Mesendoderm (in vitro differentiated cells): Measurements from ENCODE around the gene PSMB3.

Experiments used
- DNase-seq: peaks from one replicate; pipeline ENCODE4 v3.0.0; 2013
- H2AK5ac ChIP-seq: 2 replicates; pipeline ENCODE4 v1.6.1; 2013; ENCODE audit warnings: low read length, inconsistent platforms
- H2BK120ac ChIP-seq: 2 replicates; pipeline ENCODE4 v1.6.1; 2013; ENCODE audit warnings: low read depth, mild to moderate bottlenecking, low read length, moderate library complexity, mixed read lengths
- H2BK15ac ChIP-seq: replicated peaks from 2 replicates; pipeline ENCODE4 v1.6.1; 2013; ENCODE audit warnings: low read depth, mild to moderate bottlenecking, moderate library complexity
- H2BK5ac ChIP-seq: 2 replicates; pipeline ENCODE4 v1.6.1; 2013; ENCODE audit warnings: low read length, inconsistent platforms
- H3K18ac ChIP-seq: 2 replicates; pipeline ENCODE4 v1.6.1; 2013; ENCODE audit warnings: mild to moderate bottlenecking, low read length, mixed read lengths
- H3K23ac ChIP-seq: one replicate; pipeline ENCODE4 v1.6.1; 2013; ENCODE audit warnings: low read length
- H3K27ac ChIP-seq: 2 replicates; pipeline ENCODE4 v1.5.1; 2013; ENCODE audit warnings: low read depth, mild to moderate bottlenecking, inconsistent platforms, low read length, moderate library complexity
- H3K27me3 ChIP-seq: 2 replicates; pipeline ENCODE4 v1.6.1; 2013; ENCODE audit warnings: low read length, control low read depth, mild to moderate bottlenecking, inconsistent platforms; ENCODE audit not compliant: insufficient read depth, poor library complexity
- H3K36me3 ChIP-seq: 2 replicates; pipeline ENCODE4 v1.6.1; 2013; ENCODE audit warnings: low read length, inconsistent platforms; ENCODE audit not compliant: control insufficient read depth, insufficient read depth
- H3K4ac ChIP-seq: one replicate; pipeline ENCODE4 v1.6.1; 2013; ENCODE audit warnings: low read depth, mild to moderate bottlenecking, low read length, moderate library complexity
- H3K4me1 ChIP-seq: 2 replicates; pipeline ENCODE4 v1.6.1; 2013; ENCODE audit warnings: low read depth, low read length, inconsistent platforms; ENCODE audit not compliant: control insufficient read depth
- H3K4me2 ChIP-seq: 2 replicates; pipeline ENCODE4 v1.6.1; 2013; ENCODE audit warnings: low read length
- H3K4me3 ChIP-seq: 2 replicates; pipeline ENCODE4 v1.5.1; 2013; ENCODE audit warnings: mild to moderate bottlenecking, low read length
- H3K56ac ChIP-seq: one replicate; pipeline ENCODE4 v1.6.1; 2013; ENCODE audit warnings: low read length
- H3K79me1 ChIP-seq: 2 replicates; pipeline ENCODE4 v1.6.1; 2013; ENCODE audit warnings: low read length, inconsistent platforms
- H3K79me2 ChIP-seq: 2 replicates; pipeline ENCODE4 v1.6.1; 2013; ENCODE audit warnings: mild to moderate bottlenecking, low read length; ENCODE audit not compliant: control insufficient read depth, insufficient read depth
- H3K9ac ChIP-seq: 2 replicates; pipeline ENCODE4 v1.6.1; 2013; ENCODE audit warnings: low read length, inconsistent platforms
- H4K5ac ChIP-seq: one replicate; pipeline ENCODE4 v1.6.1; 2013; ENCODE audit warnings: low read length
- H4K8ac ChIP-seq: one replicate; pipeline ENCODE4 v1.6.1; 2013; ENCODE audit warnings: low read depth, mild to moderate bottlenecking, control low read depth, low read length, moderate library complexity
- WGBS: extraction: QIAGEN DNeasy Blood & Tissue Kit; methylation state at CpG from one replicate; pipeline ENCODE4 v1.1.7; 2013; ENCODE audit warnings: low lambda C conversion rate, missing lambda C conversion rate; ENCODE audit not compliant: insufficient coverage; ENCODE audit errors: extremely low coverage; 5-methylcytosine and 5-hydroxymethylcytosine counted together

The PSMB3 gene

DNA sequence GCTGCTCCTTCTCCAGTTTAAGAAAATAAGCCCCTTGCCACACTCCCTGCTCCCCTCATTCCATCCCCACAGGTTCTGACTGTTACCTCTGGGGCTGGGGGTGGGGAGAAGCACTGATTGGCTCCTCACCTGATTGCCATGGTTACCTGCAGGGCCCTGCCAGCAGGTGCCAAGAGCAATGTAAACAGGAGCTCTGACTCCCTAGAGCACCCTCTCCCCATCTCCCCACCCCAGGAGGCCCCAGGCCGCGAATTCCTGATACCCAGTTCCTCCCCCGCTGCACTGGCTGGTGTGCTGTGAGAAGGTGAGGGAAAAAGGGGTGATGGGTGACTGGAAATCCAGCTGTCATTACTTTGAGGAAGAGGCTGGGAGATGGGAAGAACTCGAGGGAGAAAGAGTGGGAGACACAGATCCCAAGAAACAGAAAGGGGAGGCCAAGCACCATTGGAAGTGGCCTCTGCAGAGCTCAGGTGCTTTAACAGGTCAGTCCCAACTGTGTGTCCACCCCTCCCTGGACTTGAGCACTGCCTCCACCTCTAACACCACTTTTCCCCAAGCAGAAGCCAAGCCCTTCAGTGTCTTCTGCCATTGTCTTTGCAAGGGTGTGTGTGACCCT, 8.9 kb upstream of the PSMB3 start:
- no peak overlapping the region for H4K5ac ChIP-seq
- H3K9ac ChIP-seq: no peak overlapping the region
- no peak overlapping the region for H2BK120ac ChIP-seq
- no CpG with 5 or more reads among the region's 4 CpGs for WGBS
- no peak overlapping the region for H3K4ac ChIP-seq
- DNase-seq: no peak
- H3K27ac ChIP-seq: no peak overlapping the region
- no peaks in the 10 kb centered on the region for H3K27me3 ChIP-seq
- H3K4me1 ChIP-seq: peaks cover 14% of the 10 kb centered on the region
- peaks cover 24% of the 10 kb centered on the region for H3K79me1 ChIP-seq
- H3K4me3 ChIP-seq: no peak overlapping the region
- peaks cover 5% of the 10 kb centered on the region for H3K36me3 ChIP-seq
- H3K23ac ChIP-seq: no peak overlapping the region
- no peak overlapping the region for H3K18ac ChIP-seq
- H2BK15ac ChIP-seq: no peak overlapping the region
- no peak overlapping the region for H3K56ac ChIP-seq
- peaks cover 76% of the 10 kb centered on the region for H3K79me2 ChIP-seq
- H4K8ac ChIP-seq: no peak overlapping the region
- no peak overlapping the region for H3K4me2 ChIP-seq
- H2AK5ac ChIP-seq: no peak overlapping the region
- H2BK5ac ChIP-seq: no peak overlapping the region

DNA sequence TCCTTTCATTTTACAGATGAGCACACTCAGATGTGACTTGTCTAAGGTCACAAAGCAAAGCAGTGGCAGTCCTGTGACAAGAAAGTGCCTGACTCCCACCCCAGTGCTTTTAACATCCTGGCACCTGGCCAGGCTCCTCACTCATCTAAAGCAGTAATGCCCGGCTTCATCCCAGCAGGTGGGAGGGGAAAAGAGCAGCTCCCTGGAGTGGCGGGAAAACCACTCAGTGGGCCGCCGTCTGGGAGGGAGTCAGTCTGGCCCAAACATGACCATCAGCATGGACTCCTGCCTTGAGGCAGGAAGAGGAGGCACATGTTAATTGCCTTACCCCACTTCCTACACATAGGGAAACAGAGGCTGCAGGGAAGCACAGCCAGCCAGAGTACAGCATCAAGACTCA, 7.0 kb upstream of the PSMB3 start:
- Histone ChIP-seq H2BK120ac (no peak overlapping the region), H3K56ac (peak overlapping the region; percentile 99), H2BK5ac (no peak overlapping the region), H3K9ac (peak overlapping the region; percentile 98), H2BK15ac (no peak overlapping the region), H3K4me1 (peaks cover 18% of the 10 kb centered on the region), H3K27ac (no peak overlapping the region), H4K8ac (no peak overlapping the region), H3K23ac (peak overlapping the region; percentile 30), H3K79me1 (peaks cover 15% of the 10 kb centered on the region), H2AK5ac (no peak overlapping the region), H4K5ac (no peak overlapping the region), H3K4me2 (peak overlapping the region; percentile 89), H3K27me3 (no peaks in the 10 kb centered on the region), H3K4ac (no peak overlapping the region), H3K4me3 (no peak overlapping the region), H3K18ac (no peak overlapping the region), H3K36me3 (peaks cover 1% of the 10 kb centered on the region), H3K79me2 (peaks cover 70% of the 10 kb centered on the region)
- DNase-seq: no peak
- no CpG with 5 or more reads among the region's 4 CpGs for WGBS

DNA sequence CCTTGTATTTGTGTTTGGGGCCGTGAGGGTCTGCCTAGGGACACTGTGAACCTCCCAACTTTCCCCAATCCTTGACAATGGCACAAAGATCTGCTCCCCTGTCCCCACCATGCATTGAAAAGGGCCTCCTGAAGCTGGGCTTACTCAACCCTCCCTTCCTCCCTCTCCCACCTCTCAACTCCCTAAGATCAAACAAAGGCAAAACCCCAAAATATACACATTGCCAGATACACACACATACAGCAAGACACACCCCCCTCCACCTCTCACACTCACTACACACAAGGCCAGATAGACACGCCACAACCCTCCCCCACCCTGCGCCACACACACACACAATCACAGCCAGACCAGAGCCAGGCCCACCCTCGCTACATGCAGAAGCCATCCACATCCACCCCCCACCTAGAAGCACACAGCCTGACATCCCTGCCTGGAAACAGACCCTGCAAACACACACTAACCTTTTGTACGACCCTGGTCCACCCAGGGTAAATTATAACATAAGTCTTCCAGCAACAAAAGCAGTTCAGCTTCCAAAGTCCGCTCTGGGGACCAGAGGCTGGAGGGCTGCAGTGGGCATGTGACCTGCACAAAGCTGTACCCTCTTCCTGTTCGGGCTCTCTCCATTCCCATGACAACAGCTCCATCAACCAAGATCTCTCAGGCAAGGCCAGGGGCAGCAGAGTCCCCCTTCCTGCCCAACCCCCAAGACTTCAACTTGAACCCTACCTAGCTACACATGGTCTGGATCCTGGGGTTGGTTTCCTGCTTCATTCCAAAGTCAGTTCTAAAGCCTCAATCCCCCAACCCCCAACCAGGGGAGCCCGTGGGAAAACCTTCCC, 6.3 kb upstream of the PSMB3 start:
- peak overlapping the region; percentile 94 for H3K4me3 ChIP-seq
- H3K27me3 ChIP-seq: no peaks in the 10 kb centered on the region
- H2BK5ac ChIP-seq: no peak overlapping the region
- peaks cover 64% of the 10 kb centered on the region for H3K79me2 ChIP-seq
- peaks cover 1% of the 10 kb centered on the region for H3K36me3 ChIP-seq
- H2BK15ac ChIP-seq: no peak overlapping the region
- H3K18ac ChIP-seq: no peak overlapping the region
- H3K4me1 ChIP-seq: peaks cover 22% of the 10 kb centered on the region
- no peak overlapping the region for H4K5ac ChIP-seq
- no peak overlapping the region for H2AK5ac ChIP-seq
- WGBS: no CpG with 5 or more reads among the region's 8 CpGs
- H3K4me2 ChIP-seq: peak overlapping the region; percentile 89
- H3K23ac ChIP-seq: no peak overlapping the region
- H3K27ac ChIP-seq: peak overlapping the region; percentile 25
- H4K8ac ChIP-seq: no peak overlapping the region
- peak overlapping the region; percentile 98 for H3K9ac ChIP-seq
- H3K56ac ChIP-seq: peak overlapping the region; percentile 99
- H2BK120ac ChIP-seq: no peak overlapping the region
- H3K79me1 ChIP-seq: peaks cover 11% of the 10 kb centered on the region
- DNase-seq: peak; percentile 63
- H3K4ac ChIP-seq: no peak overlapping the region

DNA sequence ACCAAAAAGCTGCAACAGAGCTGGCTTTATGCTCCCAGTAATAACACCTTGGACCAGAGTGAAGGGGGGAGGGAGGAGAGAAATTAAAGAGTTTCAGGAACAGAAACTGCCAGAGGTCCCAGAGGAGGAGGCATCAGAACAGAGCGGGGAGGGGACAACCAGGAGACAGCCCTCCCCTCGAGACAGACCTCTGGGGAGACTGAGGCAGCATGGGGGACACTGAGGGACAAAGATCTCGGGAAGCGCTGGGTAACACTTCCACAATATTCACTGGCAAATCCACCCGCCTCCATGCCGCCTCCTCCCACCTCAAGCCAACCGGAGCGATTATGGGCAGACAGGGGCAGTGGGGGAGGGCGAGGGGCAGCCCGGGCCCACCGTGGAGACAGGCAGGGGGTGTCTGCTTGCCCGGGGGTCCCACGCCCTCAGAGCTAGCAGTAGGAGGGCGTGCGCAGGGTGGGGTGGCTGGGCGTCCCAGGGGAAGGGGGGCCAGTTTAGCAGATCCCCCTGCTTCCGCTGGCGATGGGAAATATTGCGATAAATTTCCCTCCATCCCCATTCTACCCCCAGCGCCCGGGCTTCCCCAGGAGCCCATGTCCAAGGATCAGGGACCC, 5.6 kb upstream of the PSMB3 start:
- H3K4me3 ChIP-seq: peak overlapping the region; percentile 94
- peak overlapping the region; percentile 25 for H3K27ac ChIP-seq
- H3K4me2 ChIP-seq: peak overlapping the region; percentile 89
- H3K4ac ChIP-seq: peak overlapping the region; percentile 98
- no peak overlapping the region for H2BK120ac ChIP-seq
- peaks cover 7% of the 10 kb centered on the region for H3K79me1 ChIP-seq
- peaks cover 1% of the 10 kb centered on the region for H3K36me3 ChIP-seq
- peaks cover 22% of the 10 kb centered on the region for H3K4me1 ChIP-seq
- H3K23ac ChIP-seq: no peak overlapping the region
- H2BK15ac ChIP-seq: no peak overlapping the region
- peak overlapping the region; percentile 99 for H3K56ac ChIP-seq
- H3K27me3 ChIP-seq: no peaks in the 10 kb centered on the region
- no peak overlapping the region for H4K8ac ChIP-seq
- DNase-seq: no peak
- peak overlapping the region; percentile 96 for H3K18ac ChIP-seq
- no peak overlapping the region for H4K5ac ChIP-seq
- WGBS: no CpG with 5 or more reads among the region's 21 CpGs
- H3K79me2 ChIP-seq: peaks cover 56% of the 10 kb centered on the region
- no peak overlapping the region for H2BK5ac ChIP-seq
- peak overlapping the region; percentile 98 for H3K9ac ChIP-seq
- no peak overlapping the region for H2AK5ac ChIP-seq

DNA sequence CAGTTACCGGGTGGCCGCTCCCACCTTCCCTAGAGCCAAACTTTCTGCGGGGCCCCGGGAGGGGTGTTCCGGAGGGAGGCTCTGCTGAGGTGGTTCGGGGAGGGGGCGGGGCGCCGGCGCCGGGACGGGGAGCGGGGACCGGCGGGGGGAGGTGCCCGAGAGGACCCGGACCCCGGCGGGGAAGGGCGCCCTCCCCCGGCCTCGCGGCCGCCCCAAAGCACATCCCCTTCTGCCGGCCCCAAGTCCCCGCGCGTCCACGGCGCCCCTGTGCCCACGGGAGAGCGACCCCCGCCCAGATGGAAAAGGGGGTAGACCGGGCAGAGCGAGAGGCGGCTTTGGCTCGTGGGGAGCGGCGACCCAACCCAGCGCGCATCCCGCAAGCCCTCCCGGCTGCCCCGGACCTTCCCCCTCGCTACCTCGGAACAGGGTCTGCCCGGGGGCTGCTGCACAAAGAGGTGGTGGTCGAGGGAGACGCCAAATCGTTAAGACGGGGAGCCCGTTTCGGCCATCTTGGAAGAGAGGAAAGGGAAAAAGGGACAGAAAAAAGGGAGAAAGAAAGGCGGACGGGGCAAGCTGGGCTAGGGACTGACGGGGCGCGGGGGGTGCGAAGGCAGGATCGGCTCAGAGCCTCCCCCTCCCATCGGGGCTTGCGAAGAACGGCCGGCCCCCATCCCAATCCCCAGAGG, 4.9 kb upstream of the PSMB3 start:
- Histone ChIP-seq H2BK15ac (no peak overlapping the region), H2BK5ac (peak overlapping the region; percentile 97), H4K5ac (no peak overlapping the region), H3K36me3 (peaks cover under 1% of the 10 kb centered on the region), H3K27ac (peak overlapping the region; percentile 91), H2AK5ac (peak overlapping the region; percentile 71), H3K4me2 (peak overlapping the region; percentile 89), H3K23ac (peak overlapping the region; percentile 95), H3K4me1 (peaks cover 22% of the 10 kb centered on the region), H2BK120ac (peak overlapping the region; percentile 74), H3K9ac (peak overlapping the region; percentile 98), H3K27me3 (no peaks in the 10 kb centered on the region), H4K8ac (peak overlapping the region; percentile 59), H3K18ac (peak overlapping the region; percentile 96), H3K79me1 (peaks cover 7% of the 10 kb centered on the region), H3K4me3 (peak overlapping the region; percentile 94), H3K56ac (peak overlapping the region; percentile 99), H3K4ac (peak overlapping the region; percentile 98), H3K79me2 (peaks cover 50% of the 10 kb centered on the region)
- DNase-seq: peak; percentile 54
- WGBS: no CpG with 5 or more reads among the region's 64 CpGs
